Transverse colon (tissue), 3 donors: ENCODE data around the gene HEPN1.

Experiments
- POLR2A ChIP-seq: fragments of 450-650 bp; IDR thresholded peaks from one replicate; pipeline ENCODE4 v1.6.1; 2016; ENCODE audit warnings: antibody characterized with exemption, mild to moderate bottlenecking, moderate library complexity
- TF ChIP-seq, protein P1 (sequence below), 5 experiments: fragments of 200-600 bp in 3 of 5; fragments of 450-650 bp in 2 of 5; sonication (generic) in 3 of 5; IDR thresholded peaks; 1 replicate in 2 of 5; 2 replicates in 3 of 5; pipeline ENCODE4 v1.5.1; 2016 to 2017; ENCODE audit warnings: antibody characterized with exemption in 5 of 5, inconsistent platforms in 3 of 5, mild to moderate bottlenecking in 2 of 5, moderate library complexity in 1 of 5

GRCh38 chr11:124918950-124919349, at the start of gene HEPN1:
- TF ChIP-seq, protein P1, sequence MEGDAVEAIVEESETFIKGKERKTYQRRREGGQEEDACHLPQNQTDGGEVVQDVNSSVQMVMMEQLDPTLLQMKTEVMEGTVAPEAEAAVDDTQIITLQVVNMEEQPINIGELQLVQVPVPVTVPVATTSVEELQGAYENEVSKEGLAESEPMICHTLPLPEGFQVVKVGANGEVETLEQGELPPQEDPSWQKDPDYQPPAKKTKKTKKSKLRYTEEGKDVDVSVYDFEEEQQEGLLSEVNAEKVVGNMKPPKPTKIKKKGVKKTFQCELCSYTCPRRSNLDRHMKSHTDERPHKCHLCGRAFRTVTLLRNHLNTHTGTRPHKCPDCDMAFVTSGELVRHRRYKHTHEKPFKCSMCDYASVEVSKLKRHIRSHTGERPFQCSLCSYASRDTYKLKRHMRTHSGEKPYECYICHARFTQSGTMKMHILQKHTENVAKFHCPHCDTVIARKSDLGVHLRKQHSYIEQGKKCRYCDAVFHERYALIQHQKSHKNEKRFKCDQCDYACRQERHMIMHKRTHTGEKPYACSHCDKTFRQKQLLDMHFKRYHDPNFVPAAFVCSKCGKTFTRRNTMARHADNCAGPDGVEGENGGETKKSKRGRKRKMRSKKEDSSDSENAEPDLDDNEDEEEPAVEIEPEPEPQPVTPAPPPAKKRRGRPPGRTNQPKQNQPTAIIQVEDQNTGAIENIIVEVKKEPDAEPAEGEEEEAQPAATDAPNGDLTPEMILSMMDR (IDR thresholded peaks at IDR 0.05), result no peak
- TF ChIP-seq POLR2A, result no peak
